ENCODE data around the gene ZCCHC7.
"Not testable (repeated sequence)": the region's sequence is repeated elsewhere in the genome, so short reads cannot be mapped to it uniquely, and the experiment has no call there.

The ZCCHC7 gene

DNA sequence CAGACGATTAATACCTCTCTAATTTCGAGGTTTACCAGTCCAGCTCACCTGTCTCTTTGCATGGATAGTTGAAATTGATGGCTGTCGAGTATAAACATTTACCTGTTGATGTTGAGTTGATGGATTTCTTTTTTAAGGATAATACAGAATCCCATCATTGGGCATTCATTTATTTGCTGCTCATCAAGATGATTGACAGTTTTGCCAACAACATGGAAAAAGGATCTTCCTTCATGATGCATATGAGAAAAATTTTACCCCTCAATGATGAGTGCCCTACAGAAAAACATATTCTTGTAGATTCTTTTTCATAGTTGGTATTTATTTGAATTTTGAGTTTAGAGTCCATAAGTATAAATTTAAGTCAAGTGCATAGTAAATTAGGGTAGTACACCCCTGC lies 59.2 kb downstream of the ZCCHC7 start:
- DNase-seq: no peak

DNA sequence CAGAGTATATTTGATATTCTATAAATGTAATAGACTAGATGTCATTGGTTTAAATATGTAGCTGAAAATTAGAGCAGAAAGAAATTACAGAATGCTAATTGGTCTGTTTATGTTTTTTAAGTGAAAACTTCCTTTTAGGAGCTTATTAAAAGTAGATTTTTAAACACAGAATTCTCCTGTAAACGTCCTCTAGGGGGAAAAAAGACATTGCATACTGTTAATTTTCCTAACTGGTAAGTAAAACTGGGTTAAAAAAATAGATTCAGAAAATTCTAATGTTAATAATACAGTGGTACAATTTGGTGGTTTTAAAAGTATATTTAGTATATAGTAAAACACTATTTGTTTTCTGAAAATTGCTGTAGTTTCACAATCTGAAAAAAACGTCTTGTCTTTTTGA lies 59.8 kb downstream of the ZCCHC7 start:
- DNase-seq: no peak

DNA sequence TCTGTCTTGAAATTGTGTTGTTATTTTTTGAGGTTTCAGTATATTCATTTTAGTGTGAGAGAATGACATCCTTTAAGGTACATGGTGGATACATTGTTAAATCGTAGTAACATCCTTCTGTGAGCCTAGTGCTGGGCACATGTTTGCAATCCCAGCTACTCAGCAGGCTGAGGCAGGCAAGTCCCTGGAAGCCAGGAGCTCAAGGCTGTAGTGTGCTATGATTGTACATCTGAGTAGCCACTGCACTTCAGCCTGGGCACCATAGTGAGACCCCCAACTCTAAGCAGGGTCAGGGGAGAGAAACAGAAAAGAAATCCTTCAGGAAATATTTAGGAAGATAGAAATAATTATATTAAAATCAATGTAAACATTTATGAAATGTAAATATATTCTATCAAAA lies 62.3 kb downstream of the ZCCHC7 start:
- no peak for DNase-seq

DNA sequence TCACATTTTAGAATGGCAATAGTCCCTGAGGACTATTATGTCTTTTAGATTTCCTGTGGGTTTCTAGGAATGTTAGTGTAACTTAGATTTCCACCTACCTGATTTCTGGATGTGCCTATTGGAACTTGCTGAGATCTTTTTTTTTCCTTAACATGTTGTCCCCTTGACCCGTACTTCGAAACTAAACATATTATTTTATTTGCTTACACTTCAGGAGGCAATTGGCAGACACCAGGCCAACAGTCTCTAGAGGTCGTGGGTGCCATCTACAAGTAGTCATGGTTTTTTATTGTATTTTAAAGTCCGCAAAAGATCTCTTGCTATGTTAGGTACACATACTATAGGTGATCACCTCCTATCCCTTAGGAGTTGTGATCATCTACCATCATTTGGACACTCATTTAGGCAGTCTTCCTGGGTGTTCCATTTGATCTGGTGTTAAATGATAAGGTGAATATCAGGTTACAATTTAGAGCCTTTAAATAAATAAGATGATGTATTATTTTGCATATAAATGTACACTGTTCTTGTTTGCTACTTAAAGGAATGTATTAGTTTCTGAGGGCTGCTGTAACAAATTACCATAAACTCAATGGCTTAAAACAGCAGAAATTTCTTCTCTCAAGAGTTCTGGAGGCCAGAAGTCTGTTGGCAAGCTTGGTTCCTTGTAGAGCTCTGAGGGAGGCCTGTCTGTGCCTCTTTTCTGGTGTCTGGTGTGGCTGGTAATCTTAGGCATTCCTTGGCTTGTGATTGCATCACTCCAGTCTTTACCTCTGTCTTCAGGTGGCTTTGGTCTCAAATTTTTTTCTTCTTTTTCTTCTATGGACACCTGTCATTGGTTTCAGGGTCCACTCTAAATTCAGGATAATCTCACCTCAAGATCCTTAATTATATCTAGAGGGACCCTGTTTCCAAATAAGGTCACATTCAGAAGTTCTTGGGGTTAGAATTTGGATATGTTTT lies 64.8 kb downstream of the ZCCHC7 start:
- no peak for DNase-seq

DNA sequence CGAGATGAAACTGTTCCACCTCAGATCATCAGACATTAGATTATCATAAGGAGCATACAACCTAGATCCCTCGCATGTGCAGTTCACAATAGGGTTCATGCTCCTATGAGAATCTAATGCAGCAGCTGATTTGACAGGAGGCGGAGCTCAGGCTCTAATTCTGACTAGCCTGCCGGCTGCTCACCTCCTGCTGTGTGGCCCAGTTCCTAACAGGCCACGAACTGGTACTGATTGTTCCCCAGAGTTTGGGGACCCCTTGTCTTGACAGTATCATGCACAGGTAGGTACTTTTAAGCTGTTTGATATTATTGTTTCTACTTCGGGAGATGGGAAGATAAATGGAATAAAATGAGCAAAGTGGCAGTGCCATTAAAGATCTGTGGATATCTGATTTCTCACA lies 66.9 kb downstream of the ZCCHC7 start:
- no peak for DNase-seq

DNA sequence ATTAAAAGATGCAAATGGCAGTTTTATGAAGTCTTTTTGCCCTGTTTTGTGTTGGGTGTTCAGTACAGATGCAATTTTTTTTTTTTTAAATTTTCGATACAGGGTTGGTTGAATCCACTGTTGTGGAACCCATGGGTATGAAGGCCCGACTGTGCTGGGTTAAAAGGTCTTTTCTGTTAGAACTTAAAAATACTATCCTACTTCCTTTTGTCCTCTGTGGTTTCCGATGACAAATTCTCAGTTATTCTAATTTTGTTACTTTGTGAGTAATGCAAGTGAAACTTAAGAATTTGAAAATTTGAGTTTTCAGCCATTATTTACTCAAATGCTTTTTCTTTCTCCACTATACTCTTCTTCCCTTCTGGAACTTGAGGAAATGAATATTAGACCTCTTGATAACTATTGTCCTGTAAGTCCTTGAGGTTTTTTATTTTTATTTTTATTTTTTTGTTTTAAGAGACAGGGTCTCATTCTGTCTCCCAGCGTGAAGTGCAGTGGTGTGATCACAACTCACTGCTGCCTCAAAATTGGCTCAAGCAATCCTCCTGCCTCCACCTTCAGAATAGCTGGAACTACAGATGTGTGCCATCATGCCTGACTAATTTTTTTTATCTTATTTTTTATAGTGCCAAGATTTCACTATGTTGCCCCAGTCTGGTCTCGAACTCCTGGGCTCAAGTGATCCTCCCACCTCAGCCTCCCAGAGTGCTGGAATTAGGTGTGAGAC lies 67.5 kb downstream of the ZCCHC7 start:
- no peak for DNase-seq

DNA sequence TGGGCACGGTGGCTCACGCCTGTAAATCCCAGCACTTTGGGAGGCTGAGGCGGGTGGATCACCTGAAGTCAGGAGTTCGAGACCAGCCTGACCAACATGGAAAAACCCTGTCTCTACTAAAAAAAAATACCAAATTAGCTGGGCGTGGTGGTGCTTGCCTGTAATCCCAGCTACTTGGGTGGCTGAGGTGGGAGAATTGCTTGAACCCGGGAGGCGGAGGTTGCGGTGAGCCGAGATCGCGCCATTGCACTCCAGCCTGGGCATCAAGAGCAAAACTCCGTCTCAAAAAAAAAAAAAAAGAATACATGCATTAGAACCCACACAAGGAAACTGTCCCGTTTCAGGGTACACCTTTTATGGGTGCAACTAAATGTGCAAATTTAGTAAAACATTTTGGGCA lies 70.4 kb downstream of the ZCCHC7 start:
- not testable (repeated sequence) for DNase-seq

DNA sequence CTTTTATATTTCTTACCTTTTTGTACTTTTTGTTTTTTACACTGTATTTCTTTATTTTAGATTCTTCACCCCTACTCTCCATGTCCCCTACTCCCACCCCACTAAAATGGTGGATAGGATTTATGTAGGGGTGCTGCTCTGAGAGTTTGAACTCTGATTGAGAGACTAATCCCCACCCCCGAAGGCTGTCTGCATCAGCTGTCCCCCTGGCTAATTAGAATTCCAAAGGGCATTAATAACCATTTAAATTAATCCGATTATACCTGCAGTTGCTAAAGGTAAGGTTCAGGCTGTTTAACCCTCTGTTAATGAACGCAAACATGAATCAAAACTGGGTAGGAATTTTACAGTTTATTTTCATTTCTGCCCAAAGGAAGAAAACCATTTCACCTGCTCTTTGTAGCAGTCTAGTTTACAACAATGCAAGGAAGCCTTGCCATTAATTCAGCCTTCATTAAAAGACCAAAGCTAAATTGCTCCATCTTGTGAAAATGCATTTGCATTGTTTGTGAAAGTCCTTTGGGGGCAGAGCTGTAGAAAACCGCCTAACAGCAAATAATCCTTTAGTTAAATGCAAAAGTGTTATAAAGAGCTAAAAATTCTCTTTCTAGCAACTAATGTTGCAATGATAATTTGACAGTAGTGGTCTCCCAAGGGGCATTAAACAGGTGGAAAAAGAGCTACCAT lies 71.2 kb downstream of the ZCCHC7 start:
- no peak for DNase-seq

DNA sequence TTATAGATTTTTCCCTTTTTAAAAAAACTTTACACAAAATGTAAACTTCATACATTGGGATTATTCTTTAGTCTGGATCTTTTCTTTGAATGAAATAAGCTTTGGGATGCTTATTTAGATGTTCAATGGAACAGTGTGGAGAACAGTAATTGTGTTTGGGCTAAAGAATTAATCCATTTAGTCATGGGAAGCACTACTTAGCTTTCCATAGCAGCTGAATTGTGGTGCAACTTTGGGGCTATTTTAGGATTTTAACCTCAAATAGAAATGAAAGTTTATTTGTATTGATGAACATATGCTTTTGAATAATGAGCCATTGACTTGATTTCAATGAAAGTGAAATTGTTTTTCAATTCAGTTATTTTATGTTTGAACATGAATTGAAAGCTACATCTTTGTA lies 72.4 kb downstream of the ZCCHC7 start:
- DNase-seq: no peak

DNA sequence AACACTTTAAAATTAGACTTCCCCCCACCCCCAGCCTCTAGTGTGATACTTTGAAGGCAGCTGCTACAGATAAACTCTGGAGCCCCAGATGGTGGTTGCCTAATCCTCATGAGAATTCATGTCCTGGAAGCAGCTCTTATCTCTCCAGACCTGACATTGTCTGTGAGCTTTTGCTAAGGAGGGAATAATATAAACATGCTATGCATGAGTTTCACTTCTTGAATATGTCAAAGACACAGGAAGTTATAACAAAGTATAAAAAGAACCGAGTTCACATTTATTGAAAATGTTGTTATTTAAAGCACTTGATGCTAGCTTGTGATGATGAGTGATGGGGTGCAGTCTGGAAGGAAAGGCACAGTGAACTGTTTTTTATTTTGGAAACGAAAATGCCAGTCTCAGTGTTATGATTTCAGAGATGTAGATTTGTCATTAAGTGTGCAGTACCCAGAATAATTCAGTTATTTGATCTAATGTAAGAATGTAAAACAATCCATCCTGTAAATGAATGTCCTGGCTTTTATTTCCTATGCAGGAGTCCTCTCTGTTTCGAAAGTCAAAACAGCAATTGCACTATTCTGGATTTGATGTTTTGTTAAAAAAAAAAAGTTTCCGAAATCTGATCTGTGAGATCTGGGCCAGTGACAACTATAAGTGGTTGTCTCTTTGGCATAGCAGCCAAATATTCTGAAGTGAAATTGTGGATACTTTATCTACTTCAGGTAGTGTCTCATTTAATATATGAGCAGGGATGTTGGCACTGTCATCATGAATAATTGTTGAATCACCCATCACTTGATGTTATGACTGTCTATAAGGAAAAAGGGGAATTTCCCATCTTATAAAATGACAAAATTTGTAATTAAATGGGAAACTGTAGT lies 77.0 kb downstream of the ZCCHC7 start:
- no peak for DNase-seq

DNA sequence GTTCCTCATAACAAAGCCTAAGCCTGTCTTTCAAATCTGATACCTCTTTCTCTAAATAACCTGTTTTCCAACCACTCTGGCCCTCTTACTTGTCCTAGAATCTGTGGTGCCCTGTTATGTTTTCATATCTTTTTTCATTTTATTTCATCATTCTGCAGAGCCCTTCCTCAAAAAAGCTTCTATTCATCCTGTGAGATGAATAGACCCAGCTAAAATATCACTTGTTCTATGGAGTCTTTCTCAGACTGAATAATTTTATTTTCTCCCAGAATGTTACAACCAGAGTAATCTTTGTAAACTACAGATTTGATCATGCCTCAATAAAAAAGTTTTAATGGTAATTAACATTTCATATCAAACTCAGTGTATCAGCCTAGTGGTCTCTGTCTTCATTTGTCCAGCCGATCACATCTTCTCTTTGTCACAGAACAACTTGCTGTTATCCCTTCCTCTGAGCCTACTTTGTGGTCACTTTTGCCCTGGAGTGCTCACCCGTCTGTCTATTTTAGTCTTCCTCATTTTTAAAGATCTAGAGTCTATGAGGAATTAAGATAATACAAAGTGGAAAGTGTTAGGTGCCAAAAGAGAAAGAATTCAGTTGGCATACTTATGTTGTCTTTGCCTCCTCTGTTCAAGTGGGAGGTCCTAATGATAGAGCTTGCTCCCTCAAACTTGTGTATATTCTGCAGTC lies 77.8 kb downstream of the ZCCHC7 start:
- no peak for DNase-seq

DNA sequence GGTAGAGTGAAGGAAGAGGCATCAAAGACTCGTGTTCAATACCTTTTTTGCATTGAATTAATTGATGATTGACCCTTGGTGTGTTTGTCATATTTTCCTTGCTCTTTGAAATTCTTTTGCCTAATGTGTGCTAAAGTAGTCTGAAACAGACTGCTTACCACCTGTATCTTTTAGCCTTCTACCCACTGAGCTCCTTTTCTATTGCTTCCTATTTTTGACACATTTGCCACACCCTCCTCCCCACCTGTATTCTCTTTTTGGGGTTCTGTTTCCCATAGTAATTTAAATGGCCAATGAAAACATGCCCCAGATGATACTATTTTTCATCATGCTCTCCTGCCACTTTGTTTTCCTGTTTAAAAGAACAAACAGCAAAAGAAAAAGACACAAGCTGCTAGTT lies 78.5 kb downstream of the ZCCHC7 start:
- DNase-seq: no peak

DNA sequence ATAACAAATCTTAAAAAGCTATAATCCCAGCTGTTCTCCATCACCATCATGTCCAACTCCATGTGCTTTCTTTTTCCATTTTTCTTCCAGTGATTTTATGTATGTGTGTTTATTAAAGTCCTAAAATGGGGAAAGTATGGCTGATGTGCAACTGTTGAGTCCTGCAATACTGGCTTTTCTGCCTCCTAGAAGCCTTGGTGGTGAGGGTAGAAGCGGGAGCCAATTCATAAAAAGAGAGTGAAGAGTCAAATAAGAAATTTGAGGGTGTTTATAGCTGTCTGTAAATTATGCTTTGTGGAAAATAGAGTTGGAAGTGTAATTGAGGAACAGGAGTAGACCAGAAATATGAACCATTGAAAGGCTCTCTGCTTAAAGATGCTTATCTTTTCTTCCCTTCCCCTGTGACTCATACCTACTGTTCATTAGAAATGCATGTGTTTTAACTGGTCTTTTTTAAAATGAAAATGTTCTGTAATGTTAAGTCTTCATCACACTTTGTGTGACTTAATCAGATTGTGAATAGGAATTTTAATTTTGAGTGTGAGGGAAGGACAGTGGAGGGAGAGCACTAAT lies 80.1 kb downstream of the ZCCHC7 start:
- DNase-seq: no peak

DNA sequence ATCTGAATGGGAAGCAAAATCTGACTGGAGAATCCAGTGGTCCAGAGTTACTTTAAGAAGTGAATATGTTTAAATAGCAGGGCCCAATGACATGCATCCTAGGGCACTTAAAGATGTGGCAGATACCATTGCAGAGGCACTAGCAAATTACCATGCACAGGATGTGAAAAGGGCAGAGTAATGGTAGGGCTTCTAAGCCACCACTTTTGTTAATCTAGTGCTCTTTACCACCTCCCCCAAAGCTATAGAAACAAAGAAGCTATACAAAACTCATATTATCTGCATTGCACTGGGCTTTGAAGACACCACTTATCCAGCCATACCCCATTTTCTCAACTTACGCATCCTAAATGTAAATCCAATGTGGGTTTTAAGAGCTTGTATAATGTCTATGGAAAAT lies 81.2 kb downstream of the ZCCHC7 start:
- DNase-seq: no peak

DNA sequence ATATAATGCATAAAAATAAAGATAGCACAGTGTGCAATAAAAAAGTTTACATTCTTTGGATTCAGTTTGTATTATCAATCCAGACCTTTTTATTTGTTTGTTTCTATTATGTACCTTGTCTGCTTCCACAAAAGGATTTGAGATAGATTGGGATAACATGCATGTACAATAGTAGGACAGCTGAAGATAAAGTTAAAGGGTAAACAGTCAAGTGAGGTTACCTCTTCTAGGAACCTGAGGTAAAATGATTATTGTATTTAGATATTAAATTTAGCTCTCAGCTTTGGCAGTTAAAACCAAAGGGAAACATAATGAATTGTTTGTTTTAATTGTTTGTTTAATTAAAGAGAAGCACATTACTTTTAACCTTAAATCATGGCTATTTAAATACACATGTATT lies 81.7 kb downstream of the ZCCHC7 start:
- no peak for DNase-seq

DNA sequence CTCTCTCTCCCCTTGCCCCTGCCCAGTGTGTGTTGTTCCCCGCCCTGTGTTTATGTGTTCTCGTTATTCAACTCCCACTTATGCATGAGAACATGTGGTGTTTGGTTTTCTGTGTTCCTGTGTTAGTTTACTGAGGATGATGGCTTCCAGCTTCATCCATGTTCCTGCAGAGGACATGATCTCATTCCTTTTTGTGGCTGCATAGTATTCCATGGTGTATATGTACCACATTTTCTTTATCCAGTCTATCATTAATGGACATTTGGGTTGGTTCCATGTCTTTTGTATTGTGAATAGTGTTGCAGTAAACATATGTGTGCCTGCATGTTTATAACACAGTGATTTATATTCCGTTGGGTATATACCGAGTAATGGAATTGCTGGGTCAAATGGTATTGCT lies 83.1 kb downstream of the ZCCHC7 start:
- DNase-seq: not testable (repeated sequence)

DNA sequence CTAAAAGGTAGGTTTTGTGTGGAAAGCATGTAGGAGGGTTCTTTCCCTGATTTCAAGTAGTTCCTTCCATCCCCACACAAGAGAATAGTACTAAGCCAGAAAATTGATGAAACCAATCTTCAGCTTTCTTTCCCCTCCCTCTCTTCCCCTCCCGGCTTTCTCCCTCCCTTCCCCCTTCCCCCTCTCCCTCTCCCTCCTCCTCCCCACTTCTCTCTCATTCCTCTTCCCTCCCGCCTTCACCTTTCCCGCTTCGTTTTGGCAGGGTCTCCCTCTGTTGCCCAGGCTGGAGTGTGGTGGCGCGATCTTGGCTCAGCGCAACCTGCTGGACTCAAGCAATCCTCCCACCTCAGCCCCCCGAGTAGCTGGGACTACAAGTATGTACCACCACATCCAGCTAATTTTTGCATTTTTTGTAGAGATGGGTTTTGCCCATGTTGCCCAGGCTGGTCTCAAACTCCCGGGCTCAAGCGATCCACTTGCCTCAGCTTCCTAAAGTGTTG lies 85.8 kb downstream of the ZCCHC7 start:
- no peak for DNase-seq

DNA sequence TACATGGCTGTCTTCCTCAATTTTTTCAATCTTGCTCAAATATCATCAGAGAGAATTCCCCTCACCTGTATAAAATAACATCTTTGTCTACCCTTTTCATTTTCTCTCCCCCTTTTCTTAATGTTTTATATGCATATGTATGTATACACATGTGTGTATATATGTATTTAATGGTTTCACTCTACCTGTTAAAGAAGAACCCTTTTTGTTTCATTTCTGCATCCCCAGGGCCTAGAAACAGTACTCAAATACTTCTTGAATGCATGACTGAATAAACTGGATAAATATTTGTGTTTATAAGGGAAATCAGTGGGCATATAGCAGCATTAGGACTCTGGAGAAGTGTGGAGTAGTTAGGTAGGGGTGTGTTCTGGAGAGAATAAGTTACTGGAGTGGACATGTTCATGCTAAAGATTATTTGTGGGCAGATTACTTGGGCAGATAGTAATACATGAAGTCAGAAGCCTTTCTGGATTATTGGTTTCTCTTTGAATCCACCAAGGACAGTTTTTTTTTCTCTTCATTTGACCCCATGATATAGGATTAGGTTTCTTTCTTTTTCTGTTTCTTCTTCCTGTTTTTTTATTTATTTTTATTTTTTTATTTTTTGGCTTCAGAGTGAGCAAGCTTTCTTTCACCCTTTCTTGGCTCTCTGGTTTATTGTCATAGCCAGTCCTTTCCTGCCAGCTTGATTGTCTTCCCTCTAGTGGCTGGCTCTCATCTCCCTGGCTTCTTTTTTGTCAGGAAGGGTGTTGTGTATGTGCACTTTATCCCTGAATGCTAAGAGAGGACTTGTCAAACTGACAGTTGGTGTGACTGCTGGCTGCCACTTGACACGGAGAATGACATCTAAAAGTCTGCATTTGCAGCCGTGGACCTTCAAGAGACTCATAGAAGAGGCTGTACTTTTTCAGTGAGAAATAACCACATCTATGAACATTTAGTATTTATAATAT lies 89.3 kb downstream of the ZCCHC7 start:
- no peak for DNase-seq

DNA sequence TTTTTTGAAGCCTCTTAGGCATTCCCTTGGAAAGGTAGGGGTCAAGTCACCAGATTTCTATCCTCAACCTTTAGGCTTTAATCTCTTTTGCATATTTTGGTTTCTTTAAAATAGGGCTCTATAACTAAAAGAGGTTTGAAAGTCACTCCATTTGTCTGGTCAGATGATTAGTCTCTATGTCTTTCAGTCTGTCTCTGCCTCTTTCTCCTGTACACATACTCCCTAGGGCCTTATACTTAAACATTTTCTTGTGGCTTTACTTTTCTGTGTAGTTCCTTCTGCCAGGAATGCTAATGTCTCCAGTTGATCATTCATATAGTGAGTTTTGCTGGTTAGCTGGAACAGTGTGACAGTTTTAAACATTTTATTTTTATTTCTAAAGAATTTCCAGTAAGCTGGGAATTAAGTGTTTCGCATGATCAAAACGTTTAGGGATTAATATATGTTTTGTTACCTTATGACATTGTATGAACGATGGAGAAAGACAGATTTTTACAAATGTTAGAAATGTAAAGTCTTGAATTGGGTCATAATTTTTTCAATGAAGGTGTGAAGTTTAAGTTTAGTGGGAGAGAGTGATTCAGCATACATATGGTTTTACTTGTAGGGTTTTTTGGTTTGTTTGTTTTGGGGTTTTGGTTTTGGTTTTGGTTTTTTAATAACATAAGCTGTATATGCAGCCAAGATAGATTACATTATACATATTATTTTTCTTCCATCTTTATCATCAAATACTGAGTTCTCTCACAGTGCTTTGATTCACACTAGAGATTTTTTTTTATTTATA lies 90.6 kb downstream of the ZCCHC7 start:
- DNase-seq: no peak
